DMS 273 treated with DMSO at 0.1 percent for 48 hours (cell line): ENCODE measurements around the gene UGDH.
"Not testable (repeated sequence)": the region's sequence is repeated elsewhere in the genome, so short reads cannot be mapped to it uniquely, and the experiment has no call there.

Experiments
- DNase-seq: peaks from one replicate; lab custom pipeline; 2025; lab: John Stamatoyannopoulos, UW

UGDH gene

DNA sequence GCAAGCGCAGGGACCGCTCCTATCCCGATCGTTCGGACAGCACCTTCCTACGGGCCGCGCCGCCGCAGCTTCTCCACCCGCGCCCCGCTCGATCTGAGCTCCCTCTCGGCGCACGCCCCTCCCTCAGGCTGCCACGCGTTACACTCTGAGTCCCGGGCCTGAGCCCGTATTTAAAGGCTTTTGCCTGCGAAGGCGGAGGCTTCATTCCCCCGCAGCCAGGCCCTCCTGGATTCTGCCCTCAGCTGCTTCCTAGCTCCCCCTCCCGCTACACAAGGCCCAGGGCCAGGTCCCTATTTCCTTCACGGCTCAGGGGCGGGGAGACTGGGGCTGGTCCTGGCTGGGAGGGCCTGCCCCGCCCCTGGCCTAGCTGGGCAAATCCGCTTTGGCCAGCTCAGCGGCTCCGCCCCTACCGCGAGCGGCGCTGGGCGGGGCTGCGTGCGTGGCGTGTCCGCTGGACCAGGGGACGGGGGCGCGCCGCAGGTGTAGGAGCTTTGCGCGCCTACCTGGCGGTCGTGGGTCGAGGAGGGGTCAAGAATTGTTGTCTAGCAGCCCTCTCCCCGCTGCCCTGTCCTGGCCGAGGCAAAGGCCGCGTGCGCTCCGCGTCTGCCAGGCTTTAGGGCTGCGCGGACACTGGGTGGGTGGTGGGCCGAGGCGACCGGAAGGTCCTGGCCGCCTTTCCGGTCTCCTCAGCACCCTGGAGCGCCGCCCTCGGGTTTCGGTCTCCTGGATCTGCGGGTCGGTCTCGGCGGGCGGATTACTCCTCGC, at the start of gene UGDH:
TSS of gene UGDH (minus strand) at position 144 of the 765 bp plus-strand sequence. CDS start 5,927 bp downstream, outside the sequence.
- peak; percentile 82 for DNase-seq

GRCh38 chr4:39574946-39575345, 47.7 kb upstream of the UGDH start:
- DNase-seq, result no peak

DNA sequence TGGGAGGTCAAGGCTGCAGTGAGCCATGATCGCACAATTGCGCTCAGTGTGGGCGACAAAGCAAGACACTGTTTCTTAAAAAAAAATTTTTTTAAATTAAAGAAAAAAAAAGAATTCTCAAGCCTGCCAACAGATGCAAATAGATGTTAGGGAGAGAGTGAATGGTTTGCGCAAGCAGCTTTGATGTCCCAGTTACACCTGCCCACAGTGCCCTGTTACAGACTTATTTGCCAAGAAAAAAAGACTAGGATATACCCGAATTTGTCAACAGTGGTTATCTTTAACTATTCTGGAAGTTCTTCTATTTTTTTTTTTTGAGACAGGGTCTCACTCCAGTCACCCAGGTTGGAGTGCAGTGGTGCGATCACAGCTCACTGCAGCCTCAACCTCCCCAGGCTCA, 44.3 kb upstream of the UGDH start:
- DNase-seq, result no peak

GRCh38 chr4:39571054-39571453, 43.8 kb upstream of the UGDH start:
- no peak for DNase-seq

DNA sequence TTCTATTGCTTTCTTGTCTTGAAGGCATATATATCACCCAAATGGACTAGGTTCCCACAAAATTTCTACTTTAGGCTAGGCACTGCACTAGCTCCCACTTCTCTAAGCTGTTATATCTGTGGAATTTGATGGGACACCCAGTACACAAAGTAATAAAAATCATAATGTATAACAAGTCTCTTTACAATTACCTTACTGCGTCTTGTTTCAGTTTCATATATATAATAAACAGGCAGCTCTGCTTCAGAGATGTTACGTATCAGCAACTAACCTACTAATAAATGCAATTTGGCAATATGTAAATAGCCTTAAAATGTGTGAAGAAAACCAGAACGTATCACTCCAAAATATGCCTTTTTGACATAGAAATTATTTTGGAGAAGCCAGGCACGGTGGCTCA, 42.0 kb upstream of the UGDH start:
- DNase-seq, result no peak

DNA sequence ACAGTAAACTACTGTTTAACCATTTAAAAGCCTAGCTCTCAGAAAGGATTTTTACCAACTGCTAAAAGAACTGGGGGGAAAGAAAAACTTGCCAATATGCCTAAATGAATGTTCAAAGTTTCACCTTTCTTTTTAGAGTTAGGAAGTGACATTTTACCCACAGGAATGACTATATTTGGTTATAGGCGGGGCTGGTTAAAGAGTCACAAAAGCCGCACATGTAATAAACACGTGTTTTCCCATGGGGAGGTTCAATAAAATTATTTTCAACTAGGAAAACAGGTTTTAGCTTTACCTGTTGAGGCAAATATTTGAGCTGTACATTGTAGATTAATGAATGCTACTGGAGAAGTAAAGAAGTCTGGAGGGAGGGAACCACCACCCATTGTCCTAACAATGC, 41.6 kb upstream of the UGDH start:
- no peak for DNase-seq

GRCh38 chr4:39565878-39566600, 38.8 kb upstream of the UGDH start:
- DNase-seq, result no peak

- no peak for DNase-seq
Observed at GRCh38 chr4:39563346-39563847, 36.2 kb upstream of the UGDH start.

GRCh38 chr4:39562792-39563191, 35.6 kb upstream of the UGDH start:
- DNase-seq, result no peak

GRCh38 chr4:39559626-39560025, 32.4 kb upstream of the UGDH start:
- no peak for DNase-seq

DNA sequence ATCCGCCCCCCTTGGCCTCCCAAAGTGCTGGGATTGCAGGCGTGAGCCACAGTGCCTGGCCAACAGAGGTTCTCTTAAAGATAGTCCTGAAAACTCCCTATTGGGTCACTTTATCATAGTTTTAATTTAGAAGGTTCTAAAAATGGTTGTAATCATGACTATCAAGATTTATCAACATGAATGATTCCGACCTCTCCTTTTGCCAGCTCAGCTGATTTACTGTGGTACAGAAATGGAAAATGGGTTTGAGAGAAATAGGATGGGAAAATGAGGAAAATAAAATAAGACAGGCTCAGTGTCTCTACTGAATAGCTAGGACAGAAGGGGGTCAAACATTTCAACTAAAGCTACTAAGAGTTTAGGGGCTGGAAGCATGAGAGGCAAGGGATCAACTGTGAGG, 28.2 kb upstream of the UGDH start:
- no peak for DNase-seq

DNA sequence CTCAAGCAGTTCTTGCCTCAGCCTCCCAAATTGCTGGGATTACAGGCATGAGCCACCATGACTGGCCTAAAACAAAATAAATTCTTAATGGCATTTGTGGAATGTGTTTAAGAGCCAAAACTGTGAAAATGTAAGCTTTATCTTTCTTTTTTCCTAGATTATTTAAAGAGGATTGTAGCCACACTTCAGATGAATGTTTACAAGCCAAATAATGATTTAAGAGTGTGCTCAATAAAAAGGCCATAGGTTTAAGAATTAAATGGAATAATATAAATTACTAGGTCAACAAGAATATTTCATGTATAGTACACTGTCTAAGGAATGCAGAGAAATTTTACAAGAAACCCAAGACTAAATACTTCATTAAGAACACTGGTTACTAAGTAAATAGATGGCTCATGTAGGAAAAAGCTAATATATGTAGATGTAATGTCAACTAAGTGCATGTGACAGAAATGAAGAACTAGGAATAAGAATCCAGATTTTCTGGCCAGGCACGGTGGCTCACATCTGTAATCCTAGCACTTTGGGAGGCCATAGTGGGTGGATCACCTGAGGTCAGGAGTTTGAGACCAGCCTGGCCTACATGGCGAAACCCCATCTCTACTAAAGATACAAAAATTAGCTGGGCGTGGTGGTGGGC, 21.3 kb upstream of the UGDH start:
- DNase-seq, result no peak

- no peak for DNase-seq
Observed at GRCh38 chr4:39544580-39545315, 17.5 kb upstream of the UGDH start.

- not testable (repeated sequence) for DNase-seq
Observed at GRCh38 chr4:39544080-39544479, 16.8 kb upstream of the UGDH start.

- DNase-seq, result no peak
Observed at GRCh38 chr4:39543034-39543433, 15.8 kb upstream of the UGDH start.

DNA sequence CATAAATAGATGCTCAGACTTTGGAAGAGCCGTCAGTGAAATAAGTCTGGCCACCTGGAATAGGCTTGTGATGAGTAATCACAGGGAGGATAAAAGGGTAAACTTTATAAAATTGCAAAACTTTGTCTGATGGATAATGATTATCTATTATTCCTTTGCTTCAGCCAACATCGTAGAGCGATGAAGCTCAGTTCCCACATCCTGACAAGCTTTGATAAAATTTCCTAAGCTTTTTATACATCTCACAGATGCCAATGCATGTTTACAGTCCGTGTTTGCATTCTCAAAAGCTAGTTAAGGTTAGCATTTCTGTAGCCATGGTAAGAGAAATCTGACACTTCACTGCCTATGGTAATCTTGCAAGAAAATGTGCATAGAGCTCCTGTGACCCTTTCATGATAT, 15.4 kb upstream of the UGDH start:
- no peak for DNase-seq

- DNase-seq, result no peak
Observed at GRCh38 chr4:39541987-39542610, 14.9 kb upstream of the UGDH start.

DNA sequence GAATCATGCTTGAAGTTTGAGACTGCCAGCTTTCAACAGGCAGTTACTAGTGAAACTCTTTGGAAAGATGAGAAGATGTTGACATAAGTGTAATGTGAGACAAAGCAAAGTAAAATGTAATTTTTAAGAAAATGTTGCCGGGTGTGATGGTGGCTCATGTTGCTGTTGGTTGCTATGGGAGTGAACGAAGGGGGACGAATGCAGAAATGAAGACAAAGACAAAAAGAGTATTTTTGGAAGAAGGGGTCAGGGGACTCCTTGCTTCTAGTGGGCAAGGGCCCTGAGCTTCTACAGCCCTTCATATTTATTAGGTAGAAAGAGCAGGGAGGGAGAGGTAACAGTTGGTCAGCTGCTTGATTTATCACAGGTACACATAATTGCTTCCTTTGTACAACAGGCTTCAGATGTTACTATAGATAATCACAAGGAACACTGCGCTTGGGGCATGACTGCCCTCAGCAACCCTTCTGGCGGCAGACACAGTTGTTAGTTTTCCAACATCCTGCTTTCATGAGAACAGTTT, 11.9 kb upstream of the UGDH start:
- DNase-seq, result no peak

- no peak for DNase-seq
Observed at GRCh38 chr4:39533541-39533940, 6.3 kb upstream of the UGDH start.

GRCh38 chr4:39532237-39532636, 5.0 kb upstream of the UGDH start:
- not testable (repeated sequence) for DNase-seq

DNA sequence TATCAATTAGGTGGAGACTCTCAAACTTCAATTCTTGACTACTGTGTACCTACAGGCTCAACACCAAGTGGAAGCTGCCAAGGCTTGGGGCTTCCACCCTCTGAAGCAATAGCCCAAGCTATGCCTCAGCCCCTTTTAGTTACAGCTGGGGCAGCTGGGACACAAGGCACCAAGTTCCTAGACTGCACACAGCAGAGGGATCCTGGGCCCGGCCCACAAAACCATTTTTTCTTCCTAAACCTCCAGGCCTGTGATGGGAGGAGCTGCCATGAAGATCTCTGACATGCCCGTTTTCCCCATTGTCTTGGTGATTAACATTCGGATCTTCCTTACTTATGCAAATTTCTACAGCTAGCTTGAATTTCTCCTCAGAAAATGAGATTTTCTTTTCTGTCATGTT, 3.4 kb upstream of the UGDH start:
- DNase-seq, result no peak
